ENCODE measurements around the gene GAGE13.

GRCh38 chrX:49300703-49301102 lies 30.7 kb upstream of the GAGE13 start:
- TF ChIP-seq EP300 (IDR thresholded peaks at IDR 0.05), result no peak
- TF ChIP-seq CTCF (IDR thresholded peaks at IDR 0.05), result no peak
